HepG2 (cell line): ENCODE results near the gene NDOR1. TPM values are rescaled to one million over a fixed set of nuclear protein-coding genes. Genes with fewer than 3 reads are reported as not detected.

Source experiments
- AHDC1 ChIP-seq: sonication (generic); formaldehyde crosslinking; IDR thresholded peaks from 2 replicates; pipeline ENCODE4 v1.5.1; 2020; ENCODE audit warnings: mild to moderate bottlenecking, missing genetic modification reagents, borderline replicate concordance
- ATF1 ChIP-seq: IDR thresholded peaks from 2 replicates; pipeline ENCODE4 v1.6.1; 2016; ENCODE audit warnings: mild to moderate bottlenecking, control low read depth
- FOXA1 ChIP-seq, 2 experiments: fragments of 450-650 bp in 1 of 2; sonication (generic) in 1 of 2; formaldehyde crosslinking in 1 of 2; IDR thresholded peaks; 2 replicates each; pipeline versions ENCODE4 v1.4.0 to v1.6.1; 2016 to 2020; ENCODE audit warnings: missing genetic modification reagents in 1 of 2
- GLI4 ChIP-seq: sonication (generic); formaldehyde crosslinking; IDR thresholded peaks from 2 replicates; pipeline ENCODE4 v1.5.1; 2020; ENCODE audit warnings: missing genetic modification reagents, mild to moderate bottlenecking, moderate library complexity, borderline replicate concordance
- HNF1B ChIP-seq: sonication (generic); formaldehyde crosslinking; IDR thresholded peaks from 2 replicates; pipeline ENCODE4 v1.5.1; 2020; ENCODE audit warnings: mild to moderate bottlenecking, moderate library complexity, missing genetic modification reagents
- KDM6A ChIP-seq: IDR thresholded peaks from 2 replicates; pipeline ENCODE4 v1.6.1; 2016; ENCODE audit warnings: low read depth
- MXD1 ChIP-seq: sonication (generic); formaldehyde crosslinking; IDR thresholded peaks from 2 replicates; pipeline ENCODE4 v1.4.0; 2020; ENCODE audit warnings: mild to moderate bottlenecking, missing genetic modification reagents
- MYPOP ChIP-seq: sonication (generic); formaldehyde crosslinking; IDR thresholded peaks from 2 replicates; pipeline ENCODE4 v1.8.1; 2023; ENCODE audit warnings: mild to moderate bottlenecking, moderate library complexity, missing genetic modification reagents
- RFXANK ChIP-seq: IDR thresholded peaks from 2 replicates; pipeline ENCODE4 v1.6.1; 2016
- SAFB2 ChIP-seq: sonication (generic); formaldehyde crosslinking; IDR thresholded peaks from 2 replicates; pipeline ENCODE4 v1.5.1; 2020; ENCODE audit warnings: missing genetic modification reagents, low read depth, mild to moderate bottlenecking, borderline replicate concordance
- SMARCC2 ChIP-seq: fragments of 450-650 bp; IDR thresholded peaks from 2 replicates; pipeline ENCODE4 v1.6.1; 2017; ENCODE audit warnings: antibody characterized with exemption, mild to moderate bottlenecking
- SNRNP70 ChIP-seq: fragments of 200-400 bp; formaldehyde crosslinking; IDR thresholded peaks from 2 replicates; pipeline ENCODE4 v1.6.1; 2017; ENCODE audit warnings: mild to moderate bottlenecking, low read depth, low read length, moderate library complexity
- ZBTB37 ChIP-seq: sonication (generic); formaldehyde crosslinking; IDR thresholded peaks from 2 replicates; pipeline ENCODE4 v1.4.0; 2020; ENCODE audit warnings: mild to moderate bottlenecking, missing genetic modification reagents
- ZBTB7A ChIP-seq: sonication (generic); formaldehyde crosslinking; IDR thresholded peaks from 2 replicates; pipeline ENCODE4 v1.8.0; 2022; ENCODE audit warnings: mild to moderate bottlenecking, missing genetic modification reagents
- ZMYM3 ChIP-seq: sonication (generic); formaldehyde crosslinking; IDR thresholded peaks from 2 replicates; pipeline ENCODE4 v1.5.1; 2020; ENCODE audit warnings: mild to moderate bottlenecking, missing genetic modification reagents
- ZNF12 ChIP-seq: sonication (generic); formaldehyde crosslinking; IDR thresholded peaks from 2 replicates; pipeline ENCODE4 v1.5.0; 2020; ENCODE audit warnings: missing genetic modification reagents
- ZNF143 ChIP-seq: sonication (generic); formaldehyde crosslinking; IDR thresholded peaks from 2 replicates; pipeline ENCODE4 v1.4.0; 2020; ENCODE audit warnings: missing genetic modification reagents
- ZNF282 ChIP-seq: fragments of 450-650 bp; IDR thresholded peaks from 2 replicates; pipeline ENCODE4 v1.6.1; 2018; ENCODE audit not compliant: partially characterized antibody
- polyA plus RNA-seq, 8 experiments: library from polyadenylated mRNA; depleted of rRNA in 3 of 8; stranded (reverse) in 7 of 8; unstranded in 1 of 8; fragments of >200 nt; fragmentation: Illumina TruSeq in 4 of 8; extraction: Trizol in 4 of 8; gene quantifications; 2 replicates each; pipeline versions ENCODE4 v1.2.1 to v1.2.3, GENCODE V29; 2011 to 2016; ENCODE audit warnings: low read depth in 4 of 8, missing spikeins in 1 of 8, mixed read lengths in 1 of 8; ENCODE audit not compliant: insufficient read depth in 1 of 8
- total RNA-seq, 5 experiments: library from RNA; depleted of rRNA; stranded (reverse); fragments of >200 nt; fragmentation: Illumina TruSeq; extraction: Trizol; gene quantifications; 2 replicates each; pipeline ENCODE4 v1.2.3, GENCODE V29; 2016; ENCODE audit warnings: low read depth in 1 of 5

NDOR1 gene
- total and polyA plus RNA-seq, 2 of the 13 experiments (the other 11 are each of a cell fraction or from before 2014, with no cell fraction given) = 3.6 to 8.7 TPM

GRCh38 chr9:137200311-137201204, 4.9 kb upstream of the NDOR1 start, which contains the start of gene TPRN (continued):
- TF ChIP-seq AHDC1 (CRISPR knock-in tag) (peak; percentile 65; the same call in 1 of the 2 replicates), ZMYM3 (CRISPR knock-in tag) (peak; percentile 62; the same call in 1 of the 2 replicates), ZNF282 (no peak), SNRNP70 (no peak), ZNF143 (CRISPR knock-in tag) (peak; percentile 82), MXD1 (peak; percentile 37; the same call in 1 of the 2 replicates), ZBTB37 (CRISPR knock-in tag) (no peak), GLI4 (no peak), FOXA1 (IDR thresholded peaks at IDR 0.05) (no peak), FOXA1 (CRISPR knock-in tag; IDR thresholded peaks at IDR 0.05) (peak; percentile 33; the same call in 1 of the 2 replicates), ZBTB7A (CRISPR knock-in tag) (peak; percentile 85; the same call in 1 of the 2 replicates), SMARCC2 (no peak), HNF1B (CRISPR knock-in tag) (peak; percentile 92), MYPOP (CRISPR knock-in tag) (peak; percentile 62), SAFB2 (CRISPR knock-in tag) (0 out of 2 replicates have a peak, but pooled peaks have one; percentile 68), ATF1 (no peak), RFXANK (0 out of 2 replicates have a peak, but pooled peaks have one; percentile 76), KDM6A (CRISPR knock-in tag) (peak; percentile 61; the same call in 1 of the 2 replicates), ZNF12 (CRISPR knock-in tag) (0 out of 2 replicates have a peak, but pooled peaks have one; percentile 10)
